Activated naive CD4-positive, alpha-beta T cell treated with anti-CD3 and anti-CD28 coated beads, Interleukin-2, amount 10 ng/mL, durations not matched to agents 7 days and 5 days (primary cell): ENCODE measurements around the gene FRK.
A peak's percentile ranks its signal among the peaks of the same experiment; 100 is the strongest.
"Not testable (repeated sequence)": the region's sequence is repeated elsewhere in the genome, so short reads cannot be mapped to it uniquely, and the experiment has no call there.

Experiments
- CTCF ChIA-PET: fragments of 350-600 bp; sonication (Branson Sonifier 250); formaldehyde crosslinking; loops from one replicate; lab custom pipeline; 2021; ENCODE audit warnings: antibody characterized with exemption; lab: Charles Lee
- DNase-seq: peaks from one replicate; pipeline ENCODE4 v3.0.0-alpha.2; 2020
- H3K27ac Mint-ChIP-seq: one replicate; pipeline ENCODE4 v1.8.0; 2021; ENCODE audit warnings: mild to moderate bottlenecking, moderate library complexity, mixed read lengths
- H3K27me3 Mint-ChIP-seq: one replicate; pipeline ENCODE4 v1.8.0; 2021; ENCODE audit warnings: mild to moderate bottlenecking, mixed read lengths
- H3K36me3 Mint-ChIP-seq: one replicate; pipeline ENCODE4 v1.8.0; 2021; ENCODE audit warnings: mixed read lengths
- H3K4me1 Mint-ChIP-seq: one replicate; pipeline ENCODE4 v1.8.0; 2021; ENCODE audit warnings: mixed read lengths
- H3K4me3 Mint-ChIP-seq: one replicate; pipeline ENCODE4 v1.8.0; 2021; ENCODE audit warnings: mild to moderate bottlenecking, moderate library complexity, mixed read lengths
- H3K9me3 Mint-ChIP-seq: one replicate; pipeline ENCODE4 v1.8.0; 2021; ENCODE audit warnings: mixed read lengths

Gene FRK

GRCh38 chr6:116060572-116061283 is at the start of gene FRK:
TSS of gene FRK (minus strand) at chr6:116060891. CDS start at chr6:116060311, 580 bp downstream.
- Mint-ChIP-seq H3K9me3 (no peaks in the 10 kb centered on the region), H3K27ac (no peak within 1 kb of the TSS), H3K36me3 (no peaks in the 10 kb centered on the region), H3K27me3 (peaks cover 19% of the 10 kb centered on the region), H3K4me3 (no peak within 1 kb of the TSS), H3K4me1 (no peaks in the 10 kb centered on the region)
- CTCF ChIA-PET, result interaction anchor here (1.0 kb wide), 1 partner anchor 50 kb away, joined by 3 read pairs; no protein-coding TSS in a partner anchor
- no peak for DNase-seq

GRCh38 chr6:116108836-116109235 is 48.1 kb upstream of the FRK start:
- Mint-ChIP-seq H3K9me3 (no peaks in the 10 kb centered on the region), H3K27ac (no peak overlapping the region), H3K27me3 (no peaks in the 10 kb centered on the region), H3K4me3 (no peak overlapping the region), H3K36me3 (peaks cover 29% of the 10 kb centered on the region), H3K4me1 (peaks cover 15% of the 10 kb centered on the region)
- CTCF ChIA-PET, result no interaction called here
- no peak for DNase-seq

GRCh38 chr6:116106146-116106545 is 45.5 kb upstream of the FRK start:
- CTCF ChIA-PET, result interaction anchor here (1.1 kb wide), 2 partner anchors 8 to 16 kb away, joined by 3 read pairs; no protein-coding TSS in a partner anchor
- Mint-ChIP-seq H3K9me3 (no peaks in the 10 kb centered on the region), H3K4me1 (peaks cover 40% of the 10 kb centered on the region), H3K4me3 (no peak overlapping the region), H3K27me3 (no peaks in the 10 kb centered on the region), H3K36me3 (peaks cover 19% of the 10 kb centered on the region), H3K27ac (no peak overlapping the region)
- DNase-seq, result no peak

- CTCF ChIA-PET, result interaction anchor here (1.1 kb wide), 2 partner anchors 9 to 17 kb away, joined by 3 read pairs; no protein-coding TSS in a partner anchor
- Mint-ChIP-seq H3K4me1 (peaks cover 42% of the 10 kb centered on the region), H3K27ac (no peak overlapping the region), H3K36me3 (peaks cover 13% of the 10 kb centered on the region), H3K9me3 (no peaks in the 10 kb centered on the region), H3K4me3 (no peak overlapping the region), H3K27me3 (no peaks in the 10 kb centered on the region)
- DNase-seq, result no peak
Measured at GRCh38 chr6:116105247-116105646, 44.6 kb upstream of the FRK start.

GRCh38 chr6:116104636-116105035 is 43.9 kb upstream of the FRK start:
- CTCF ChIA-PET, result no interaction called here
- Mint-ChIP-seq H3K27ac (no peak overlapping the region), H3K36me3 (peaks cover 11% of the 10 kb centered on the region), H3K27me3 (no peaks in the 10 kb centered on the region), H3K9me3 (no peaks in the 10 kb centered on the region), H3K4me1 (peaks cover 45% of the 10 kb centered on the region), H3K4me3 (no peak overlapping the region)
- DNase-seq, result no peak

GRCh38 chr6:116102873-116103272 is 42.2 kb upstream of the FRK start:
- Mint-ChIP-seq H3K4me1 (peaks cover 53% of the 10 kb centered on the region), H3K4me3 (no peak overlapping the region), H3K27me3 (no peaks in the 10 kb centered on the region), H3K36me3 (peaks cover 4% of the 10 kb centered on the region), H3K9me3 (no peaks in the 10 kb centered on the region), H3K27ac (no peak overlapping the region)
- DNase-seq, result no peak
- CTCF ChIA-PET, result interaction anchor here (1.5 to 4.0 kb wide), 3 partner anchors 9 to 114 kb away, joined by 4 to 29 read pairs (median 6); no protein-coding TSS in a partner anchor

- peaks cover 53% of the 10 kb centered on the region for H3K4me1 Mint-ChIP-seq
Measured at GRCh38 chr6:116101790-116102189, 41.1 kb upstream of the FRK start.

GRCh38 chr6:116101302-116101718 is 40.6 kb upstream of the FRK start:
- Mint-ChIP-seq H3K36me3 (peaks cover 4% of the 10 kb centered on the region), H3K4me1 (peaks cover 53% of the 10 kb centered on the region), H3K27me3 (no peaks in the 10 kb centered on the region), H3K9me3 (peaks cover 5% of the 10 kb centered on the region), H3K4me3 (peak overlapping the region; percentile 88), H3K27ac (peak overlapping the region; percentile 89)
- CTCF ChIA-PET, result interaction anchor here (1.2 to 4.0 kb wide), 3 partner anchors 9 to 116 kb away, joined by 4 to 29 read pairs (median 4); no protein-coding TSS in a partner anchor
- no peak for DNase-seq

More at GRCh38 chr6:116101790-116102189, 41.1 kb upstream of the FRK start:
- CTCF ChIA-PET, result interaction anchor here (1.2 to 4.0 kb wide), 4 partner anchors 9 to 115 kb away, joined by 4 to 29 read pairs (median 5); no protein-coding TSS in a partner anchor
- H3K4me3 Mint-ChIP-seq, result peak overlapping the region; percentile 88
- peaks cover under 1% of the 10 kb centered on the region for H3K9me3 Mint-ChIP-seq
- peaks cover 4% of the 10 kb centered on the region for H3K36me3 Mint-ChIP-seq
- H3K27ac Mint-ChIP-seq, result peak overlapping the region; percentile 89
- DNase-seq, result no peak
- no peaks in the 10 kb centered on the region for H3K27me3 Mint-ChIP-seq

GRCh38 chr6:116100419-116101301 is 40.0 kb upstream of the FRK start, which contains the start of gene NT5DC1:
TSS of gene NT5DC1 (plus strand) at chr6:116100853. CDS start at chr6:116100931, 78 bp downstream.
- Mint-ChIP-seq H3K27me3 (no peaks in the 10 kb centered on the region), H3K4me1 (peaks cover 47% of the 10 kb centered on the region), H3K9me3 (peaks cover 12% of the 10 kb centered on the region), H3K27ac (peak within 1 kb of the TSS; percentile 89), H3K36me3 (peaks cover 4% of the 10 kb centered on the region), H3K4me3 (peak within 1 kb of the TSS; percentile 88)
- CTCF ChIA-PET, result interaction anchor here (1.2 to 4.0 kb wide), 2 partner anchors 10 to 12 kb away, joined by 4 to 29 read pairs; no protein-coding TSS in a partner anchor
- DNase-seq, result peak; percentile 89

GRCh38 chr6:116099036-116099435 is 38.3 kb upstream of the FRK start:
- no peaks in the 10 kb centered on the region for H3K27me3 Mint-ChIP-seq
- peaks cover 15% of the 10 kb centered on the region for H3K9me3 Mint-ChIP-seq
- no peak for DNase-seq
- no peak overlapping the region for H3K27ac Mint-ChIP-seq
- no peak overlapping the region for H3K4me3 Mint-ChIP-seq
- H3K4me1 Mint-ChIP-seq, result peaks cover 38% of the 10 kb centered on the region
- H3K36me3 Mint-ChIP-seq, result peaks cover 4% of the 10 kb centered on the region
- CTCF ChIA-PET, result interaction anchor here (4.1 kb wide), 1 partner anchor 87 kb away, joined by 36 read pairs; no protein-coding TSS in a partner anchor

- CTCF ChIA-PET, result interaction anchor here (1.0 to 4.1 kb wide), 8 partner anchors 11 to 91 kb away, joined by 3 to 36 read pairs (median 5); no protein-coding TSS in a partner anchor
- Mint-ChIP-seq H3K4me1 (peaks cover 23% of the 10 kb centered on the region), H3K36me3 (no peaks in the 10 kb centered on the region), H3K27ac (no peak overlapping the region), H3K27me3 (no peaks in the 10 kb centered on the region), H3K4me3 (no peak overlapping the region), H3K9me3 (peaks cover 15% of the 10 kb centered on the region)
- DNase-seq, result no peak
Measured at GRCh38 chr6:116096979-116097816, 36.5 kb upstream of the FRK start.

- not testable (repeated sequence) for DNase-seq, H3K27me3 Mint-ChIP-seq, H3K36me3 Mint-ChIP-seq, H3K27ac Mint-ChIP-seq, H3K4me3 Mint-ChIP-seq
- CTCF ChIA-PET, result interaction anchor here (0.9 to 4.1 kb wide), 9 partner anchors 10 to 87 kb away, joined by 3 to 36 read pairs (median 4); no protein-coding TSS in a partner anchor
- Mint-ChIP-seq H3K4me1 (peaks cover 14% of the 10 kb centered on the region), H3K9me3 (peaks cover 15% of the 10 kb centered on the region)
Measured at GRCh38 chr6:116096048-116096759, 35.5 kb upstream of the FRK start.
